Measurements from ENCODE around the gene EXPH5.
"Not testable (repeated sequence)": the region's sequence is repeated elsewhere in the genome, so short reads cannot be mapped to it uniquely, and the experiment has no call there.

The EXPH5 gene

GRCh38 chr11:108588287-108588686 is 5.3 kb downstream of the EXPH5 start:
- Mint-ChIP-seq H3K27ac (no peak overlapping the region), H3K9me3 (no peaks in the 10 kb centered on the region), H3K4me1 (peaks cover 10% of the 10 kb centered on the region), H3K36me3 (no peaks in the 10 kb centered on the region), H3K4me3 (no peak overlapping the region)
- DNase-seq (ENCODE audit: low spot score in 2 of 2) (no peak), ATAC-seq (no peak)

GRCh38 chr11:108587109-108587508 is 6.5 kb downstream of the EXPH5 start:
- no peaks in the 10 kb centered on the region for H3K4me1 Mint-ChIP-seq
- H3K4me3 Mint-ChIP-seq = no peak overlapping the region
- no peaks in the 10 kb centered on the region for H3K9me3 Mint-ChIP-seq
- ATAC-seq (no peak), DNase-seq (ENCODE audit: low spot score in 2 of 2) (no peak)
- H3K27ac Mint-ChIP-seq = no peak overlapping the region
- H3K36me3 Mint-ChIP-seq = no peaks in the 10 kb centered on the region

- Mint-ChIP-seq H3K4me1 (no peaks in the 10 kb centered on the region), H3K27ac (no peak overlapping the region), H3K9me3 (no peaks in the 10 kb centered on the region), H3K36me3 (no peaks in the 10 kb centered on the region), H3K4me3 (no peak overlapping the region)
- no peak for DNase-seq (ENCODE audit: low spot score in 2 of 2)
- ATAC-seq = no peak
Observed at GRCh38 chr11:108586600-108586999, 7.0 kb downstream of the EXPH5 start.

GRCh38 chr11:108586185-108586584 is 7.4 kb downstream of the EXPH5 start:
- not testable (repeated sequence) for H3K4me3 Mint-ChIP-seq; ATAC-seq; H3K9me3 Mint-ChIP-seq; H3K36me3 Mint-ChIP-seq; DNase-seq (ENCODE audit: low spot score in 2 of 2); H3K4me1 Mint-ChIP-seq; H3K27ac Mint-ChIP-seq

GRCh38 chr11:108584973-108585372 is 8.6 kb downstream of the EXPH5 start:
- Mint-ChIP-seq H3K4me3 (no peak overlapping the region), H3K9me3 (no peaks in the 10 kb centered on the region), H3K36me3 (no peaks in the 10 kb centered on the region), H3K4me1 (no peaks in the 10 kb centered on the region), H3K27ac (no peak overlapping the region)
- no peak for DNase-seq (ENCODE audit: low spot score in 2 of 2)
- no peak for ATAC-seq

- Mint-ChIP-seq H3K27ac (no peak overlapping the region), H3K4me1 (no peaks in the 10 kb centered on the region), H3K9me3 (no peaks in the 10 kb centered on the region), H3K4me3 (no peak overlapping the region), H3K36me3 (no peaks in the 10 kb centered on the region)
- DNase-seq (ENCODE audit: low spot score in 2 of 2) (no peak), ATAC-seq (no peak)
Observed at GRCh38 chr11:108580645-108581044, 12.9 kb downstream of the EXPH5 start.

- Mint-ChIP-seq H3K9me3 (no peaks in the 10 kb centered on the region), H3K27ac (no peak overlapping the region), H3K36me3 (no peaks in the 10 kb centered on the region), H3K4me1 (no peaks in the 10 kb centered on the region), H3K4me3 (no peak overlapping the region)
- DNase-seq (ENCODE audit: low spot score in 2 of 2) (no peak), ATAC-seq (no peak)
Observed at GRCh38 chr11:108580043-108580442, 13.5 kb downstream of the EXPH5 start.

- Mint-ChIP-seq H3K27ac (no peak overlapping the region), H3K9me3 (no peaks in the 10 kb centered on the region), H3K36me3 (no peaks in the 10 kb centered on the region), H3K4me1 (no peaks in the 10 kb centered on the region), H3K4me3 (no peak overlapping the region)
- ATAC-seq (no peak), DNase-seq (ENCODE audit: low spot score in 2 of 2) (no peak)
Observed at GRCh38 chr11:108576523-108576922, 17.0 kb downstream of the EXPH5 start.

- DNase-seq (ENCODE audit: low spot score in 2 of 2) = no peak
- H3K9me3 Mint-ChIP-seq = no peaks in the 10 kb centered on the region
- H3K4me1 Mint-ChIP-seq = no peaks in the 10 kb centered on the region
- H3K27ac Mint-ChIP-seq = no peak overlapping the region
- no peak overlapping the region for H3K4me3 Mint-ChIP-seq
- no peak for ATAC-seq
- H3K36me3 Mint-ChIP-seq = no peaks in the 10 kb centered on the region
Observed at GRCh38 chr11:108574675-108575074, 18.9 kb downstream of the EXPH5 start.

- no peak overlapping the region for H3K27ac Mint-ChIP-seq
- ATAC-seq = no peak
- no peaks in the 10 kb centered on the region for H3K36me3 Mint-ChIP-seq
- DNase-seq (ENCODE audit: low spot score in 2 of 2) = no peak
- H3K9me3 Mint-ChIP-seq = no peaks in the 10 kb centered on the region
- no peak overlapping the region for H3K4me3 Mint-ChIP-seq
- no peaks in the 10 kb centered on the region for H3K4me1 Mint-ChIP-seq
Observed at GRCh38 chr11:108571001-108571400, 22.6 kb downstream of the EXPH5 start.

GRCh38 chr11:108569896-108570295 is 23.7 kb downstream of the EXPH5 start:
- Mint-ChIP-seq H3K36me3 (no peaks in the 10 kb centered on the region), H3K4me3 (no peak overlapping the region), H3K27ac (no peak overlapping the region), H3K4me1 (no peaks in the 10 kb centered on the region), H3K9me3 (no peaks in the 10 kb centered on the region)
- no peak for ATAC-seq
- DNase-seq (ENCODE audit: low spot score in 2 of 2) = no peak

- Mint-ChIP-seq H3K4me3 (no peak overlapping the region), H3K27ac (no peak overlapping the region), H3K9me3 (no peaks in the 10 kb centered on the region), H3K4me1 (no peaks in the 10 kb centered on the region), H3K36me3 (no peaks in the 10 kb centered on the region)
- ATAC-seq (no peak), DNase-seq (ENCODE audit: low spot score in 2 of 2) (no peak)
Observed at GRCh38 chr11:108568195-108568858, 25.2 kb downstream of the EXPH5 start.

- H3K27ac Mint-ChIP-seq = no peak overlapping the region
- H3K36me3 Mint-ChIP-seq = no peaks in the 10 kb centered on the region
- H3K4me1 Mint-ChIP-seq = no peaks in the 10 kb centered on the region
- no peak for ATAC-seq
- DNase-seq (ENCODE audit: low spot score in 2 of 2) = no peak
- no peak overlapping the region for H3K4me3 Mint-ChIP-seq
- H3K9me3 Mint-ChIP-seq = no peaks in the 10 kb centered on the region
Observed at GRCh38 chr11:108565653-108566052, 27.9 kb downstream of the EXPH5 start.

GRCh38 chr11:108562746-108563581 is 30.6 kb downstream of the EXPH5 start:
- no peak overlapping the region for H3K27ac Mint-ChIP-seq
- no peak overlapping the region for H3K4me3 Mint-ChIP-seq
- no peaks in the 10 kb centered on the region for H3K9me3 Mint-ChIP-seq
- DNase-seq (ENCODE audit: low spot score in 2 of 2) = no peak
- ATAC-seq = no peak
- no peaks in the 10 kb centered on the region for H3K36me3 Mint-ChIP-seq
- H3K4me1 Mint-ChIP-seq = peaks cover 7% of the 10 kb centered on the region

- Mint-ChIP-seq H3K4me3 (no peak overlapping the region), H3K9me3 (no peaks in the 10 kb centered on the region)
- ATAC-seq = no peak
Observed at GRCh38 chr11:108561535-108561991, 32.0 kb downstream of the EXPH5 start.

GRCh38 chr11:108559904-108560303 is 33.7 kb downstream of the EXPH5 start:
- Mint-ChIP-seq H3K9me3 (no peaks in the 10 kb centered on the region), H3K4me1 (peaks cover 7% of the 10 kb centered on the region), H3K4me3 (no peak overlapping the region), H3K36me3 (no peaks in the 10 kb centered on the region), H3K27ac (no peak overlapping the region)
- DNase-seq (ENCODE audit: low spot score in 2 of 2) (no peak), ATAC-seq (no peak)

More at GRCh38 chr11:108561535-108561991, 32.0 kb downstream of the EXPH5 start:
- no peak overlapping the region for H3K27ac Mint-ChIP-seq
- no peak for DNase-seq (ENCODE audit: low spot score in 2 of 2)
- H3K36me3 Mint-ChIP-seq = no peaks in the 10 kb centered on the region
- H3K4me1 Mint-ChIP-seq = peaks cover 7% of the 10 kb centered on the region

All from stimulated activated effector memory CD8-positive, alpha-beta T cell treated with anti-CD3 and anti-CD28 coated beads, Interleukin-12 subunit alpha, Interleukin-12 subunit beta, amount 100 ng/mL, for 72 hours (primary cell).